Osteoblast (primary cell): ENCODE measurements around the gene MAPRE3. TPM values are rescaled to one million over a fixed set of nuclear protein-coding genes. Genes with fewer than 3 reads are reported as not detected.

ENCODE experiments used
- DNase-seq: peaks from one replicate; pipeline ENCODE4 v3.0.0; 2011; ENCODE audit warnings: low spot score, mixed read lengths; ENCODE audit not compliant: insufficient read length; ENCODE audit errors: missing footprints
- H2AFZ ChIP-seq: 2 replicates; pipeline ENCODE4 v1.6.0; 2011; ENCODE audit warnings: mild to moderate bottlenecking, low read length
- H3K27ac ChIP-seq: 2 replicates; pipeline ENCODE4 v1.5.1; 2011; ENCODE audit warnings: mild to moderate bottlenecking, low read depth, low read length, moderate library complexity
- H3K27me3 ChIP-seq: 2 replicates; pipeline ENCODE4 v1.6.0; 2012; ENCODE audit warnings: mild to moderate bottlenecking, control low read depth, inconsistent platforms, low read length, moderate library complexity; ENCODE audit not compliant: insufficient read depth
- H3K36me3 ChIP-seq: 2 replicates; pipeline ENCODE4 v1.5.1; 2011; ENCODE audit warnings: mild to moderate bottlenecking, low read length, control low read depth, moderate library complexity; ENCODE audit not compliant: insufficient read depth
- H3K4me1 ChIP-seq: 2 replicates; pipeline ENCODE4 v1.5.1; 2011; ENCODE audit warnings: mild to moderate bottlenecking, low read length, control low read depth, moderate library complexity; ENCODE audit not compliant: insufficient read depth
- H3K4me2 ChIP-seq: 2 replicates; pipeline ENCODE4 v1.6.0; 2011; ENCODE audit warnings: mild to moderate bottlenecking, low read length; ENCODE audit not compliant: insufficient read depth
- H3K4me3 ChIP-seq: fragments of 200-600 bp; sonication (generic); 3 replicates; pipeline ENCODE4 v1.5.1; 2012; ENCODE audit warnings: mild to moderate bottlenecking, low read length, inconsistent platforms; ENCODE audit not compliant: insufficient read depth
- H3K79me2 ChIP-seq: 2 replicates; pipeline ENCODE4 v1.6.0; 2012; ENCODE audit warnings: mild to moderate bottlenecking, low read length, control low read depth, inconsistent platforms; ENCODE audit not compliant: insufficient read depth
- H3K9me3 ChIP-seq: 2 replicates; pipeline ENCODE4 v1.5.1; 2011; ENCODE audit warnings: low read depth, low read length, control low read depth
- H4K20me1 ChIP-seq: 2 replicates; pipeline ENCODE4 v1.6.0; 2012; ENCODE audit warnings: mild to moderate bottlenecking, low read length, control low read depth; ENCODE audit not compliant: insufficient read depth
- CTCF ChIP-seq: IDR thresholded peaks from 2 replicates; pipeline ENCODE4 v1.5.1; 2011; ENCODE audit warnings: mild to moderate bottlenecking, low read depth, low read length, moderate library complexity; ENCODE audit errors: extremely low read depth
- total RNA-seq: library from RNA; depleted of rRNA; stranded (reverse); fragments of >200 nt; gene quantifications from 2 replicates; pipeline ENCODE4 v1.2.3, GENCODE V29; 2012

The MAPRE3 gene
- total RNA-seq, 1 donor, result 6.5 TPM

DNA sequence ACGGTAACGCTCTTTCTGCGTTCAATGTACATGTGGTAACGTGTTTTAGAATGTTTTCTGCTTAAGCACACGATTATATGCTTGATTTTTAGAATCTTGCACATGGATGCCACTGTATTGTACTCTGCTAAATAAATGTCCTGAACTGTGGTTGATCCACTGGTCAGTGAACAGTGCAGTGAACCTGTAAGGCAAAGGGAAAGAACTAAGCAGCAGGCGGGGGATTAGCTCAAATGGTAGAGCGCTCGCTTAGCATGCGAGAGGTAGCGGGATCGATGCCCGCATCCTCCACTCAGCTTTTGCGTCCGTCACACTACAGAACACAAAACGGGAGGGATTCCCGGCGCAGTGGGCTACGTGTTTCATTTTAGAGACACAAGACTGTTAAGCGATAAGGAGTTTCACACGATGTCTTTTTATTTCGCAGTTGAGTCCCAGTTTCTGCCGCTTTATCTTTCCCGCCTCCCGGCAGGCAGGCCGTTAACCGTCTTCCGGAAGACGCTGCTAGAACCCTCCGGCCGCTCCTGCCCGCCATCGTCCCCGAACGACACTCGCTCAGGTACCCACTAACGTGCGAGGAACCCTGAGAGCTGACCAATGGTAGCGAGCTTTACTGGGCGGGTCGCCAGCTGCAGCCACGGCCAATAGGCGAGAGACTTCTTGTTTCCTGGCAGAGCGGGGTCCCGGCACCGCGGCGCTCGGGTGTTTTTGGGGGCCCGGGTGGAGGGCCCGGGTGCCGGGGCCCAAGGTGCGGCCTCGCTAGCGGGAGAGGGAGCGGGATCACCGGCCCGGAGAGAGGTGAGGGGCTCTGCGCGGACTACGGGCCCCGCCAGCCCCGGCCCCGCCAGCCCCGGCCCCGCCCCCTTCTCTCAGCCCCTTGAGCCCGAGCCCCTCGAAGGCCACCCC, 80.8 kb downstream of the MAPRE3 start, which contains the start of gene AGBL5:
AGBL5 (plus strand) TSS at position 673 of the 906 bp plus-strand sequence. CDS start 1,291 bp downstream, outside the sequence.
- Histone ChIP-seq H3K27me3 (no peaks in the 10 kb centered on the region), H3K4me1 (peaks cover 12% of the 10 kb centered on the region), H3K4me2 (peak within 1 kb of the TSS; percentile 97), H3K79me2 (peaks cover 2% of the 10 kb centered on the region), H2AFZ (peak within 1 kb of the TSS; percentile 87), H3K27ac (peak within 1 kb of the TSS; percentile 86), H4K20me1 (peaks cover 3% of the 10 kb centered on the region), H3K4me3 (peak within 1 kb of the TSS; percentile 89), H3K36me3 (peaks cover 26% of the 10 kb centered on the region), H3K9me3 (no peaks in the 10 kb centered on the region)
- no peak for TF ChIP-seq CTCF
- DNase-seq, result peak; percentile 100

- peak overlapping the region; percentile 97 for H3K4me2 ChIP-seq
- peak overlapping the region; percentile 17 for H3K27ac ChIP-seq
- peak overlapping the region; percentile 89 for H3K4me3 ChIP-seq
- H3K36me3 ChIP-seq, result peaks cover 34% of the 10 kb centered on the region
- peaks cover 12% of the 10 kb centered on the region for H3K4me1 ChIP-seq
- H4K20me1 ChIP-seq, result peaks cover 3% of the 10 kb centered on the region
- H3K79me2 ChIP-seq, result peaks cover 2% of the 10 kb centered on the region
- peak; percentile 83 for DNase-seq
- no peaks in the 10 kb centered on the region for H3K27me3 ChIP-seq
- no peak for TF ChIP-seq CTCF
- H3K9me3 ChIP-seq, result no peaks in the 10 kb centered on the region
- H2AFZ ChIP-seq, result peak overlapping the region; percentile 87
Measured at GRCh38 chr2:27051902-27052645, 81.6 kb downstream of the MAPRE3 start.

DNA sequence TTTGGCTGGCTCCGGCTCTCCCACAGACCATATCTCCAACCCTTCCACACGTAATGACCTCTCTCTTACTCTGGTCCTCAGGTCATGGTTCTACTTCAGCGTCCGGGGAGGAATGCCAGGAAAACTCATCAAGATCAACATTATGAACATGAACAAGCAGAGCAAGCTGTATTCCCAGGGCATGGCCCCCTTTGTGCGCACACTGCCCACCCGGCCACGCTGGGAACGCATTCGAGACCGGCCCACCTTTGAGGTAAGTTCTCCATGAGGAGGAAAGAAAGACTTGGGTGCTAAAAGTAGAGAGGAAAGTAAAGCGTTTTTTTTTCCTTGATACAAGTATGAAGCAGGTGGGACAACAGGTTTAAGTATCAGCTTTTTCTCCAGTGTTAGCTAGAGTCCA, 82.9 kb downstream of the MAPRE3 start:
- no peaks in the 10 kb centered on the region for H3K27me3 ChIP-seq
- TF ChIP-seq CTCF, result no peak

More for the DNA sequence above, 82.9 kb downstream of the MAPRE3 start:
- H2AFZ ChIP-seq, result no peak overlapping the region
- H4K20me1 ChIP-seq, result peaks cover 3% of the 10 kb centered on the region
- H3K27ac ChIP-seq, result no peak overlapping the region
- H3K4me3 ChIP-seq, result no peak overlapping the region
- peaks cover 39% of the 10 kb centered on the region for H3K36me3 ChIP-seq
- no peaks in the 10 kb centered on the region for H3K9me3 ChIP-seq
- peaks cover 2% of the 10 kb centered on the region for H3K79me2 ChIP-seq
- H3K4me1 ChIP-seq, result peaks cover 12% of the 10 kb centered on the region
- no peak for DNase-seq
- no peak overlapping the region for H3K4me2 ChIP-seq
